ENCODE measurements around the gene FAM53A.

Gene FAM53A

DNA sequence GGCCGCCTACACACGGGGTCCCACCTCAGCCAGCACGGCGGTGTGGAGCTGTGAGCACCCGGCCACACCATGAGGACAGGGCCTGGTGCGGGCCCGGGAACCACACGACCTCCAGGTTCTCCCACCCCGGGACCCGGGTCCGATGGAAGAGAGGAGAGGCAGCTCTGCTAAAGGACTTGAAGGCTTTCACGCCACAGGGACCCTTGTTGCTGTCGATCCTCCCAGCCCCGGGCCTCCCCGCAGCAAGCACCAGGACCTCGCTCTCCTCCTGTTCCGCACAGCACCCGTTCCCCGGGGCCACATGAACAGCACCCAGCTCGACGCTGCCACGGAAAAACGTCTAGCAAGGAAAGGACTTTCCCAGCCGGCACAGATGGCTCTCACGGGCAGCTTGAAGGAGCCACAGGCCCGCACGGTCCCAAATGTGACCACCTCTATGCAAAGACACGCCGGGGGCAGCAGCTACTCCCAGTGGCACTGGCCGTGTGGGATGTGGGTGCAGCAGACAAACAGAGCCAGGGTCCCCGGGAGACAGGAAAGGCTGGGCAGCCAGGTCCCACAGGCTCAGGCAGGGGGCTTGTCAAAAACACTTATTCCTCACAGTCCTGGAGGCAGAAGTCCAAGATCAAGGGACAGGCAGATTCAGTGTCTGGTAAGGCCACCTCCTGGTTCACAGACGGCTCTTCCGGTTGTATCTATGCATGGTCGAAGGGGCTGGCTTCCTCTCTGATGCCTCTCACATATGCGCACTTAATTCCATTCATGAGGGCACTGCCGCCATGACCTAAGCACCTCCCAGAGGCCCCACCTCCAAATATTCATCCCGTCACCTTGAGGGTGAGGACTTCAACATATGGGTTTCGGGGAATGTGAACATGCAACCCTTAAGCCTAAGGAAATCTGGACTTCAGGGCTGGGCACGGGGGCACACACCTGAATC lies 24.7 kb downstream of the FAM53A start:
- TF ChIP-seq, protein P1, sequence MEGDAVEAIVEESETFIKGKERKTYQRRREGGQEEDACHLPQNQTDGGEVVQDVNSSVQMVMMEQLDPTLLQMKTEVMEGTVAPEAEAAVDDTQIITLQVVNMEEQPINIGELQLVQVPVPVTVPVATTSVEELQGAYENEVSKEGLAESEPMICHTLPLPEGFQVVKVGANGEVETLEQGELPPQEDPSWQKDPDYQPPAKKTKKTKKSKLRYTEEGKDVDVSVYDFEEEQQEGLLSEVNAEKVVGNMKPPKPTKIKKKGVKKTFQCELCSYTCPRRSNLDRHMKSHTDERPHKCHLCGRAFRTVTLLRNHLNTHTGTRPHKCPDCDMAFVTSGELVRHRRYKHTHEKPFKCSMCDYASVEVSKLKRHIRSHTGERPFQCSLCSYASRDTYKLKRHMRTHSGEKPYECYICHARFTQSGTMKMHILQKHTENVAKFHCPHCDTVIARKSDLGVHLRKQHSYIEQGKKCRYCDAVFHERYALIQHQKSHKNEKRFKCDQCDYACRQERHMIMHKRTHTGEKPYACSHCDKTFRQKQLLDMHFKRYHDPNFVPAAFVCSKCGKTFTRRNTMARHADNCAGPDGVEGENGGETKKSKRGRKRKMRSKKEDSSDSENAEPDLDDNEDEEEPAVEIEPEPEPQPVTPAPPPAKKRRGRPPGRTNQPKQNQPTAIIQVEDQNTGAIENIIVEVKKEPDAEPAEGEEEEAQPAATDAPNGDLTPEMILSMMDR (IDR thresholded peaks at IDR 0.05; ENCODE audit: insufficient read depth, low read depth, low read length, missing control alignments), result no peak
- no peak overlapping the region for H3K4me3 ChIP-seq (ENCODE audit: low read depth, low read length)
- no peak for DNase-seq (ENCODE audit: low read depth)

DNA sequence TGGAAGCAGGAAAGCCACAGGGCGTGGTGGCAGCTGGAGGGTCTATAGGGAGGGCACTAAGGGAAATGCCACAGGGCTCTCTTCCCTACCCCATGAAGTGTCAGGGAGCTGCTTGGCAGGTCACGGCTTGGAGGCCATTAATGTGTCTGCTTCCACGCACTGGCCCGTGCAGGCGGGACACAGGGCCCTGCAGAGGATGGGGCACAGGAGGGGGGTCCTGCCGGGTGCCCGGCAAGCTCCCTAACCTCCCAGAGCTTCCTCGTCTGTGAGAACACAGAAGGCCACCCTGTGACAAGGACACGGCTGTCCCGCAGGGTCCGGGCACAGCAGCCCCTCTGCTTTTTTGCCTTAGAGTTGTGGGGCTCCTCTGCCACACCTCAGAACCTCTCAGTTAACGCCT lies 25.5 kb downstream of the FAM53A start:
- TF ChIP-seq, protein P1 (IDR thresholded peaks at IDR 0.05; ENCODE audit: insufficient read depth, low read depth, low read length, missing control alignments), result no peak
- DNase-seq (ENCODE audit: low read depth), result no peak
- H3K4me3 ChIP-seq (ENCODE audit: low read depth, low read length), result no peak overlapping the region

DNA sequence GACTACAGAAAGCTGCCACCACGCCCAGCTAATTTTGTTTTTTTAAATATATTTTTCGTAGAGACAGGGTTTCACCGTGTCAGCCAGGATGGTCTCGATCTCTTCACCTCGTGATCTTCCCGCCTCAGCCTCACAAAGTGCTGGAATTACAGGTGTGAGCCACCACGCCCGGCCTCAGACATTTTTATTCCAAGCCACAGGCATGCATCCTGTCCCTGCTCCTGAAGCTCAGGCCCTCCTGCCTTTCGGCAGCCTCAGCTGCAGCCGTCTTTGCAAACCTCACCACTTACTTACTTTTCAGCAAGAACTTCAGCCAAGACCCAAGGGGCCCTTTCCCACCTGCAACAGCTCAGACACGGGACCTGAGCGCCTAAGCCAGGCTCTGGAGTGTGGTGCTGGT lies 26.0 kb downstream of the FAM53A start:
- no peak for DNase-seq (ENCODE audit: low read depth)
- TF ChIP-seq, protein P1 (IDR thresholded peaks at IDR 0.05; ENCODE audit: insufficient read depth, low read depth, low read length, missing control alignments), result no peak
- no peak overlapping the region for H3K4me3 ChIP-seq (ENCODE audit: low read depth, low read length)

DNA sequence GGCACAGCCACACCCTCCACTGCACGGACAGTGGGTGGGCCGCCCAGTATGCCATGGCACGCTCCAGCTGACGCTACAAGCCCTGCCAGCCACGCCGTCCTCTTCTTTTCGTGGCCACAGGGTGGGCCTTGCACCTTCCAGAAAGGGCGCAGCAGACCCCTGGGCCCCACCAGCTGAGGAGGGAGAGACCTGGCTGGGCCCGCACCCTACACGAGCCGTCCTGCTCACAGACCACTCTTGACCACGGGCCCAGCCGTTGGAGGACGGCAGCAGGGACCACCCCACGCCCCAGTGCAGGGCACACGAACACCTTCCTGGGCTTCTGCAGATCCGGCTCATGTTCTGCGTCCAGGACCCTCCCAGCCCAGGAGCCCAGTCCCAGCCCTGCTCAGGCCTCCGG lies 27.1 kb downstream of the FAM53A start:
- TF ChIP-seq, protein P1 (IDR thresholded peaks at IDR 0.05; ENCODE audit: insufficient read depth, low read depth, low read length, missing control alignments), result no peak
- DNase-seq (ENCODE audit: low read depth), result no peak
- H3K4me3 ChIP-seq (ENCODE audit: low read depth, low read length), result no peak overlapping the region

DNA sequence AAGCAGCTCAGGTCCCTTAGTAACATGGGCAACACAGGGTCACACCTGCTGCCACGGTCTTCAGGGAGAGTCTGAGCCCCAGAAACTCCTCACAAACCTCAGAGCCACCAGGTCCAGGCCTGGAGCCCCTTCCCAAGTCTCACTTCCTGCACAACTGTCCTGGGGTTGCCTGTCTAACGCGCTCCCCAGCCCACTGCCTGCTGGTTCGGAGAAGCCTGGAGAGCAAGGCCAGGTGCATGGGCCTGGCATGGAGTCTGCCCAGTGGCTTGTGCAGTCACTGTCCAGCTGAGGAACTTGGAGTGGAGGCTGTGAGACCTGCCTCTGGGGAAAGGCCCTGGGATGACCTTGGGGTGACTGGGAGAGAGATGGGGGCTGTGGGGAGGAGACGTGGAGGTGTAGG lies 28.0 kb downstream of the FAM53A start:
- H3K4me3 ChIP-seq (ENCODE audit: low read depth, low read length), result no peak overlapping the region
- TF ChIP-seq, protein P1 (IDR thresholded peaks at IDR 0.05; ENCODE audit: insufficient read depth, low read depth, low read length, missing control alignments), result no peak
- DNase-seq (ENCODE audit: low read depth), result no peak

DNA sequence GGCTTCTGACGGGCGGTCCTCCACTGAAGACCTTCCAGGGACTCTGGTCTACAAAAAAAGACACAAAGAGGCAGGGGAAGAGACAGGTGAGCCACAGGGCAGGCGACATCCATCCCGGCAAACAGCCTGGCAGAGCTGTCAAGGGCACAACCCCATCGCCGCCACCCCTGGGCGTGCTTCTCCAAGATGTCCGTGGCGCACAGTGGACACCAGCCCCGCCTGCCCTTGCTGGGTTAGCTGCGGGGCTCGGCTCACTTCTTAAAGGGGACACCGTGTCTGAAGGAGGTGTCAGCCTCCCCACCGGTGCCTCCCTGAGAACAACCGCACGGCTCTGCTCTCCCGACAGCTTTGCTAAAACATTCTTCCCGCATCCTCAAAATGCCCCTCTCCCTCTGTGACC lies 28.4 kb downstream of the FAM53A start:
- H3K4me3 ChIP-seq (ENCODE audit: low read depth, low read length), result no peak overlapping the region
- TF ChIP-seq, protein P1 (IDR thresholded peaks at IDR 0.05; ENCODE audit: insufficient read depth, low read depth, low read length, missing control alignments), result no peak

More for the DNA sequence above, 28.4 kb downstream of the FAM53A start:
- no peak for DNase-seq (ENCODE audit: low read depth)
